NB4 (cell line): Measurements from ENCODE around the gene CACNA2D3.

Experiments used
- DNase-seq: peaks from one replicate; pipeline ENCODE4 v3.0.0; 2010; ENCODE audit warnings: low read depth
- H3K4me3 ChIP-seq: one replicate; pipeline ENCODE4 v1.5.1; 2011; ENCODE audit warnings: mild to moderate bottlenecking, low read depth, low read length, moderate library complexity
- MYC ChIP-seq: IDR thresholded peaks from 2 replicates; pipeline ENCODE4 v1.6.1; 2011; ENCODE audit warnings: low read depth, low read length
- POLR2A ChIP-seq: IDR thresholded peaks from 2 replicates; pipeline ENCODE4 v1.6.1; 2011; ENCODE audit warnings: mild to moderate bottlenecking; ENCODE audit not compliant: insufficient read length; ENCODE audit errors: extremely low read depth
- TF ChIP-seq, protein P1 (sequence below): IDR thresholded peaks from 2 replicates; pipeline ENCODE4 v1.6.1; 2011; ENCODE audit warnings: low read depth, low read length
- TF ChIP-seq, protein P2 (sequence below): IDR thresholded peaks from one replicate; pipeline ENCODE4 v1.5.1; 2012; ENCODE audit warnings: low read depth, low read length

Gene CACNA2D3

GRCh38 chr3:54659347-54659746 is 537.0 kb downstream of the CACNA2D3 start:
- TF ChIP-seq, protein P1, sequence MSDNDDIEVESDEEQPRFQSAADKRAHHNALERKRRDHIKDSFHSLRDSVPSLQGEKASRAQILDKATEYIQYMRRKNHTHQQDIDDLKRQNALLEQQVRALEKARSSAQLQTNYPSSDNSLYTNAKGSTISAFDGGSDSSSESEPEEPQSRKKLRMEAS: no peak
- no peak for TF ChIP-seq POLR2A
- TF ChIP-seq, protein P2, sequence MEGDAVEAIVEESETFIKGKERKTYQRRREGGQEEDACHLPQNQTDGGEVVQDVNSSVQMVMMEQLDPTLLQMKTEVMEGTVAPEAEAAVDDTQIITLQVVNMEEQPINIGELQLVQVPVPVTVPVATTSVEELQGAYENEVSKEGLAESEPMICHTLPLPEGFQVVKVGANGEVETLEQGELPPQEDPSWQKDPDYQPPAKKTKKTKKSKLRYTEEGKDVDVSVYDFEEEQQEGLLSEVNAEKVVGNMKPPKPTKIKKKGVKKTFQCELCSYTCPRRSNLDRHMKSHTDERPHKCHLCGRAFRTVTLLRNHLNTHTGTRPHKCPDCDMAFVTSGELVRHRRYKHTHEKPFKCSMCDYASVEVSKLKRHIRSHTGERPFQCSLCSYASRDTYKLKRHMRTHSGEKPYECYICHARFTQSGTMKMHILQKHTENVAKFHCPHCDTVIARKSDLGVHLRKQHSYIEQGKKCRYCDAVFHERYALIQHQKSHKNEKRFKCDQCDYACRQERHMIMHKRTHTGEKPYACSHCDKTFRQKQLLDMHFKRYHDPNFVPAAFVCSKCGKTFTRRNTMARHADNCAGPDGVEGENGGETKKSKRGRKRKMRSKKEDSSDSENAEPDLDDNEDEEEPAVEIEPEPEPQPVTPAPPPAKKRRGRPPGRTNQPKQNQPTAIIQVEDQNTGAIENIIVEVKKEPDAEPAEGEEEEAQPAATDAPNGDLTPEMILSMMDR: no peak
- no peak overlapping the region for H3K4me3 ChIP-seq
- DNase-seq: no peak

DNA sequence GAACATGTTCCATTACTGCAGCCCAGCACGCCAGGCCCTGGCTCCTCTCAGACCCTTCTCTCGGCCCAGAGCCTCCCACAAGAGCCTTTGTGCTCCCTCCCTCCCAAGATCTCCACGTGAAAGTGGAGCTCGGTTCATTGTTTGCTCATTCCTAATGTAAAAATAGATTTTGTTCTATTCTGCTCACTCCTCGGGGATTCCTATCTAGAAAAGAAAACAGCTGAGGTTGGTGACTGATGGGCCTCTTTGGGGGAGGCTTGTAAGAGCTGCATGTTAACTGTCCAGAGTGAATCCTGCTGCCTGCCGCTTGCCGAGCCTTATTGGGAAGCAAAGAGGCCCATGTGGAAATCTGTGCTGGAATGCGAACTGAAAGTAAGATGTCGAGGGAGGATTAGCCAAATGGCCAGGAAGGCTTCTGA is 538.4 kb downstream of the CACNA2D3 start:
- no peak overlapping the region for H3K4me3 ChIP-seq
- TF ChIP-seq MYC (no peak), POLR2A (no peak)
- TF ChIP-seq, protein P1: no peak
- TF ChIP-seq, protein P2: no peak

DNA sequence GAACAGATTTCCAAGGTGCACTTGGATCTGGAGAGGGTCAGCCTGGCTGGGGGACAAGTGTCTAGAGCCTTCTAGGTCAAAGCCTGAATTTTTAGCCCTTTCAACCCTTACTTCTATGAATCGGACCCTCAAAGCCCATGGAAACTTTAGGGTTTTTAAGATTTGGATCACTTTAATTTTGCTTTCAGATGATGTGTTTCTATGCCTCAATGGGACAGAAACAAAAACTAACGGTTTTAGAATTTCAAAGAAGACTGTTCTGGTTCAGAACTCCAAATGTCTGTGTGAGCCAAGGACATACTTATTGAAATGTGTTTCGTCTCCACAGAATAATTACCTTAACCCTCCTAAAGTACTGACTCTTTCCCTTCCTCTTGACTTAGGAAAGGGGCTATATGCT is 538.8 kb downstream of the CACNA2D3 start:
- H3K4me3 ChIP-seq: no peak overlapping the region
- DNase-seq: no peak
- TF ChIP-seq MYC (no peak), POLR2A (no peak)
- TF ChIP-seq, protein P1: no peak
- TF ChIP-seq, protein P2: no peak

More for the DNA sequence above, 538.4 kb downstream of the CACNA2D3 start:
- no peak for DNase-seq

GRCh38 chr3:54663501-54664011 is 541.2 kb downstream of the CACNA2D3 start:
- no peak overlapping the region for H3K4me3 ChIP-seq
- DNase-seq: no peak
- no peak for TF ChIP-seq POLR2A
- TF ChIP-seq, protein P1: no peak
- TF ChIP-seq, protein P2: no peak
- no peak for TF ChIP-seq MYC

GRCh38 chr3:54665016-54665600 is 542.8 kb downstream of the CACNA2D3 start:
- H3K4me3 ChIP-seq: no peak overlapping the region
- TF ChIP-seq MYC: no peak
- DNase-seq: no peak

GRCh38 chr3:54668236-54668635 is 545.9 kb downstream of the CACNA2D3 start:
- TF ChIP-seq, protein P2: no peak
- TF ChIP-seq MYC (no peak), POLR2A (no peak)
- TF ChIP-seq, protein P1: no peak
- DNase-seq: no peak
- no peak overlapping the region for H3K4me3 ChIP-seq
